HL-60 (cell line): Measurements from ENCODE around the gene LDAH.

ENCODE experiments used
- CTCF ChIP-seq: IDR thresholded peaks from one replicate; pipeline ENCODE4 v1.5.1; 2011; ENCODE audit warnings: low read length, control low read depth, inconsistent platforms; ENCODE audit not compliant: insufficient read depth
- GABPA ChIP-seq: IDR thresholded peaks from 2 replicates; pipeline ENCODE4 v1.6.1; 2012; ENCODE audit warnings: low read depth
- POLR2AphosphoS5 ChIP-seq: IDR thresholded peaks from 2 replicates; pipeline ENCODE4 v1.6.1; 2012; ENCODE audit warnings: low read depth
- REST ChIP-seq: IDR thresholded peaks from 2 replicates; pipeline ENCODE4 v1.6.1; 2012; ENCODE audit warnings: low read depth; ENCODE audit not compliant: insufficient replicate concordance

GRCh38 chr2:20674974-20675679, 147.8 kb downstream of the LDAH start:
- no peak for TF ChIP-seq CTCF
- TF ChIP-seq POLR2AphosphoS5, result no peak
- no peak for TF ChIP-seq GABPA
- TF ChIP-seq REST, result no peak
